ENCODE data around the gene ZNF513.

DNA sequence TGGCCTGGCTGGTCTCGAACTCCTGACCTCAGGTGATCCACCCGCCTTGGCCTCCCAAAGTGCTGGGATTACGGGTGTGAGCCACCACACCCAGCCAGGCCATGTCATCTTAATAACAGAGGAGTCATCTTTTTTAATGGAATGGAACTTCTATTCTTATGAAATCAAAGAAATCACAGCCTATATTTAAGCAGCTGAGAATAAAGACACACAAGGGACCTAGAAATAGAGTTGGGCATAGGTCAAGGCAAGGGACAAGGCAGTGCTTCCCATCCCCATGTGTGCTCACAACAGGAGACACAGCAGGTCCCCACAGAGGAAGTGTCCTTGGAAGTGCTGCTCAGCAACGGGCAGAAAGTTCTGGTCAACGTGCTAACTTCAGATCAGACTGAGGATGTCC is 7.0 kb downstream of the ZNF513 start:
- TF ChIP-seq POLR2A (IDR thresholded peaks at IDR 0.05) = no peak
- TF ChIP-seq, protein P1, sequence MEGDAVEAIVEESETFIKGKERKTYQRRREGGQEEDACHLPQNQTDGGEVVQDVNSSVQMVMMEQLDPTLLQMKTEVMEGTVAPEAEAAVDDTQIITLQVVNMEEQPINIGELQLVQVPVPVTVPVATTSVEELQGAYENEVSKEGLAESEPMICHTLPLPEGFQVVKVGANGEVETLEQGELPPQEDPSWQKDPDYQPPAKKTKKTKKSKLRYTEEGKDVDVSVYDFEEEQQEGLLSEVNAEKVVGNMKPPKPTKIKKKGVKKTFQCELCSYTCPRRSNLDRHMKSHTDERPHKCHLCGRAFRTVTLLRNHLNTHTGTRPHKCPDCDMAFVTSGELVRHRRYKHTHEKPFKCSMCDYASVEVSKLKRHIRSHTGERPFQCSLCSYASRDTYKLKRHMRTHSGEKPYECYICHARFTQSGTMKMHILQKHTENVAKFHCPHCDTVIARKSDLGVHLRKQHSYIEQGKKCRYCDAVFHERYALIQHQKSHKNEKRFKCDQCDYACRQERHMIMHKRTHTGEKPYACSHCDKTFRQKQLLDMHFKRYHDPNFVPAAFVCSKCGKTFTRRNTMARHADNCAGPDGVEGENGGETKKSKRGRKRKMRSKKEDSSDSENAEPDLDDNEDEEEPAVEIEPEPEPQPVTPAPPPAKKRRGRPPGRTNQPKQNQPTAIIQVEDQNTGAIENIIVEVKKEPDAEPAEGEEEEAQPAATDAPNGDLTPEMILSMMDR (IDR thresholded peaks at IDR 0.05) = no peak

Measured in vagina (tissue), 2 donors.